OCI-LY7 (cell line): ENCODE results near the gene FOXK1. TPM values are rescaled to one million over a fixed set of nuclear protein-coding genes. Genes with fewer than 3 reads are reported as not detected.

Source experiments
- BruUV-seq: library from RNA; stranded (reverse); fragments of 400-500 nt; replicated peaks from 2 replicates; lab custom pipeline; 2021; lab: Mats Ljungman, UMichigan
- CTCF ChIA-PET: fragments of 300-600 bp; sonication (Branson Sonifier 250); formaldehyde crosslinking; loops from one replicate; lab custom pipeline; 2022; ENCODE audit warnings: antibody characterized with exemption; ENCODE audit not compliant: unreplicated experiment; lab: Charles Lee
- POLR2A ChIA-PET: fragments of 300-600 bp; sonication (Branson Sonifier 250); formaldehyde crosslinking; loops from one replicate; lab custom pipeline; 2022; ENCODE audit warnings: antibody characterized with exemption; lab: Charles Lee
- DNase-seq: peaks from one replicate; pipeline ENCODE4 v3.0.0-alpha.2; 2015; ENCODE audit warnings: low spot score
- H2AFZ ChIP-seq: fragments of 200-600 bp; sonication (generic), shearing (Covaris generic); 2 replicates; pipeline ENCODE4 v1.6.1; 2014; ENCODE audit warnings: mild to moderate bottlenecking, antibody characterized with exemption, low read length, moderate library complexity
- H3K27ac ChIP-seq: fragments of 200-600 bp; sonication (generic); 2 replicates; pipeline ENCODE4 v1.5.1; 2014; ENCODE audit warnings: mixed run types, low read depth, mild to moderate bottlenecking, moderate library complexity, low read length, inconsistent platforms; ENCODE audit not compliant: poor library complexity, severe bottlenecking
- H3K36me3 ChIP-seq: fragments of 200-600 bp; sonication (generic); 2 replicates; pipeline ENCODE4 v1.6.1; 2014; ENCODE audit warnings: mild to moderate bottlenecking, antibody characterized with exemption, low read length, moderate library complexity, mixed read lengths; ENCODE audit not compliant: insufficient read depth
- H3K4me1 ChIP-seq: fragments of 200-600 bp; sonication (generic); 2 replicates; pipeline ENCODE4 v1.5.1; 2014; ENCODE audit warnings: mild to moderate bottlenecking, low read length; ENCODE audit not compliant: insufficient read depth, poor library complexity, severe bottlenecking
- H3K4me2 ChIP-seq: fragments of 200-600 bp; sonication (generic); 2 replicates; pipeline ENCODE4 v1.6.1; 2014; ENCODE audit warnings: mild to moderate bottlenecking, low read length
- H3K4me3 ChIP-seq: fragments of 200-600 bp; sonication (generic); 2 replicates; pipeline ENCODE4 v1.5.1; 2014; ENCODE audit warnings: mild to moderate bottlenecking, low read depth, low read length; ENCODE audit not compliant: poor library complexity, severe bottlenecking
- H3K79me2 ChIP-seq: fragments of 200-600 bp; sonication (generic); 2 replicates; pipeline ENCODE4 v1.6.1; 2016; ENCODE audit warnings: low read depth, mild to moderate bottlenecking, low read length, moderate library complexity, mixed read lengths; ENCODE audit not compliant: insufficient read depth
- H3K9me2 ChIP-seq: fragments of 200-600 bp; sonication (generic); 2 replicates; pipeline ENCODE4 v1.6.1; 2016; ENCODE audit warnings: mild to moderate bottlenecking, low read length, mixed read lengths; ENCODE audit not compliant: insufficient read depth
- H3K9me3 ChIP-seq: fragments of 200-600 bp; sonication (generic); 2 replicates; pipeline ENCODE4 v1.6.1; 2014; ENCODE audit warnings: mild to moderate bottlenecking, mixed run types, low read length, mixed read lengths
- H4K20me1 ChIP-seq: fragments of 200-600 bp; sonication (generic); 2 replicates; pipeline ENCODE4 v1.6.1; 2014; ENCODE audit warnings: mild to moderate bottlenecking, antibody characterized with exemption, low read length, moderate library complexity, mixed read lengths; ENCODE audit not compliant: insufficient read depth
- CTCF ChIP-seq: fragments of 200-600 bp; sonication (generic); conservative IDR thresholded peaks from 2 replicates; pipeline ENCODE4 v1.5.1; 2014; ENCODE audit warnings: mild to moderate bottlenecking, antibody characterized with exemption, low read length, moderate library complexity, mixed read lengths
- EZH2phosphoT487 ChIP-seq: fragments of 200-600 bp; sonication (generic); IDR thresholded peaks from 2 replicates; pipeline ENCODE4 v1.6.1; 2018; ENCODE audit warnings: low read depth, borderline replicate concordance, mild to moderate bottlenecking, mixed run types, antibody characterized with exemption, low read length, moderate library complexity, mixed read lengths
- intact Hi-C: fragments of 100-400 bp; cut with micrococcal nuclease; formaldehyde crosslinking; loops from one replicate; pipeline ENCODE4 v1.10.0; 2022; ENCODE audit not compliant: unreplicated experiment
- total RNA-seq, 2 experiments: library from RNA; depleted of rRNA in 1 of 2; stranded (reverse); fragments of >200 nt in 1 of 2; shearing (Covaris generic) in 1 of 2; gene quantifications; 2 replicates each; pipeline ENCODE4 v1.2.3, GENCODE V29; 2014 to 2022

Gene FOXK1
- total RNA-seq, 2 experiments from 2014 or later = 17.3 to 34.5 TPM

GRCh38 chr7:4655311-4655710 lies 26.8 kb upstream of the FOXK1 start:
- H3K4me1 ChIP-seq = no peaks in the 10 kb centered on the region
- POLR2A ChIA-PET = no interaction called here
- no peaks in the 10 kb centered on the region for H3K36me3 ChIP-seq
- TF ChIP-seq EZH2phosphoT487 (no peak), CTCF (no peak)
- H3K27ac ChIP-seq = no peak overlapping the region
- H3K9me3 ChIP-seq = peaks cover 18% of the 10 kb centered on the region; the same call in 1 of the 2 replicates
- H4K20me1 ChIP-seq = no peaks in the 10 kb centered on the region
- intact Hi-C loops = no loop called here
- H3K9me2 ChIP-seq = no peaks in the 10 kb centered on the region
- CTCF ChIA-PET = no interaction called here
- no peak overlapping the region for H3K4me2 ChIP-seq
- H3K4me3 ChIP-seq = no peak overlapping the region
- no peaks in the 10 kb centered on the region for H3K79me2 ChIP-seq
- H2AFZ ChIP-seq = no peak overlapping the region
- no TSS peak for BruUV-seq
- DNase-seq = no peak

GRCh38 chr7:4655896-4656295 lies 26.2 kb upstream of the FOXK1 start:
- intact Hi-C loops = no loop called here
- H3K4me1 ChIP-seq = no peaks in the 10 kb centered on the region
- H4K20me1 ChIP-seq = no peaks in the 10 kb centered on the region
- peaks cover 21% of the 10 kb centered on the region; the same call in 1 of the 2 replicates for H3K9me3 ChIP-seq
- no peaks in the 10 kb centered on the region for H3K79me2 ChIP-seq
- no TSS peak for BruUV-seq
- H3K36me3 ChIP-seq = no peaks in the 10 kb centered on the region
- DNase-seq = no peak
- POLR2A ChIA-PET = no interaction called here
- no peak overlapping the region for H3K4me2 ChIP-seq
- no peak overlapping the region for H2AFZ ChIP-seq
- CTCF ChIA-PET = no interaction called here
- no peaks in the 10 kb centered on the region for H3K9me2 ChIP-seq
- no peak overlapping the region for H3K27ac ChIP-seq
- no peak overlapping the region for H3K4me3 ChIP-seq
- TF ChIP-seq CTCF = no peak
- no peak for TF ChIP-seq EZH2phosphoT487

GRCh38 chr7:4657640-4658417 lies 24.3 kb upstream of the FOXK1 start:
- Histone ChIP-seq H3K9me3 (peaks cover 21% of the 10 kb centered on the region; the same call in 1 of the 2 replicates), H3K4me3 (no peak overlapping the region), H3K27ac (no peak overlapping the region), H3K4me2 (no peak overlapping the region), H3K36me3 (no peaks in the 10 kb centered on the region), H3K79me2 (no peaks in the 10 kb centered on the region), H2AFZ (no peak overlapping the region), H4K20me1 (no peaks in the 10 kb centered on the region), H3K9me2 (no peaks in the 10 kb centered on the region), H3K4me1 (no peaks in the 10 kb centered on the region)
- TF ChIP-seq CTCF (no peak), EZH2phosphoT487 (no peak)
- no TSS peak for BruUV-seq
- no peak for DNase-seq
- ChIA-PET POLR2A (interaction anchor here (1.1 kb wide), 1 partner anchor 18 kb away, joined by 3 read pairs; no protein-coding TSS in a partner anchor), CTCF (no interaction called here)
- intact Hi-C loops = no loop called here
